D721Med (cell line): ENCODE results near the gene LASP1NB.

Experiments
- DNase-seq: peaks from one replicate; pipeline ENCODE4 v3.0.0; 2011; ENCODE audit warnings: low spot score; ENCODE audit not compliant: insufficient read length
- FAIRE-seq: peaks from 2 replicates; lab custom pipeline; 2011; peaks lifted over from hg19 to GRCh38; lab: Jason Lieb, UNC
- TF ChIP-seq, protein P1 (sequence below): IDR thresholded peaks from 2 replicates; pipeline ENCODE4 v1.5.1; 2012; ENCODE audit warnings: mild to moderate bottlenecking, control low read depth; ENCODE audit not compliant: insufficient read depth; ENCODE audit errors: missing control alignments

Gene LASP1NB

GRCh38 chr17:38892083-38892482 is 33.3 kb upstream of the LASP1NB start:
- DNase-seq, result no peak
- TF ChIP-seq, protein P1, sequence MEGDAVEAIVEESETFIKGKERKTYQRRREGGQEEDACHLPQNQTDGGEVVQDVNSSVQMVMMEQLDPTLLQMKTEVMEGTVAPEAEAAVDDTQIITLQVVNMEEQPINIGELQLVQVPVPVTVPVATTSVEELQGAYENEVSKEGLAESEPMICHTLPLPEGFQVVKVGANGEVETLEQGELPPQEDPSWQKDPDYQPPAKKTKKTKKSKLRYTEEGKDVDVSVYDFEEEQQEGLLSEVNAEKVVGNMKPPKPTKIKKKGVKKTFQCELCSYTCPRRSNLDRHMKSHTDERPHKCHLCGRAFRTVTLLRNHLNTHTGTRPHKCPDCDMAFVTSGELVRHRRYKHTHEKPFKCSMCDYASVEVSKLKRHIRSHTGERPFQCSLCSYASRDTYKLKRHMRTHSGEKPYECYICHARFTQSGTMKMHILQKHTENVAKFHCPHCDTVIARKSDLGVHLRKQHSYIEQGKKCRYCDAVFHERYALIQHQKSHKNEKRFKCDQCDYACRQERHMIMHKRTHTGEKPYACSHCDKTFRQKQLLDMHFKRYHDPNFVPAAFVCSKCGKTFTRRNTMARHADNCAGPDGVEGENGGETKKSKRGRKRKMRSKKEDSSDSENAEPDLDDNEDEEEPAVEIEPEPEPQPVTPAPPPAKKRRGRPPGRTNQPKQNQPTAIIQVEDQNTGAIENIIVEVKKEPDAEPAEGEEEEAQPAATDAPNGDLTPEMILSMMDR, result no peak
- FAIRE-seq, result no peak

DNA sequence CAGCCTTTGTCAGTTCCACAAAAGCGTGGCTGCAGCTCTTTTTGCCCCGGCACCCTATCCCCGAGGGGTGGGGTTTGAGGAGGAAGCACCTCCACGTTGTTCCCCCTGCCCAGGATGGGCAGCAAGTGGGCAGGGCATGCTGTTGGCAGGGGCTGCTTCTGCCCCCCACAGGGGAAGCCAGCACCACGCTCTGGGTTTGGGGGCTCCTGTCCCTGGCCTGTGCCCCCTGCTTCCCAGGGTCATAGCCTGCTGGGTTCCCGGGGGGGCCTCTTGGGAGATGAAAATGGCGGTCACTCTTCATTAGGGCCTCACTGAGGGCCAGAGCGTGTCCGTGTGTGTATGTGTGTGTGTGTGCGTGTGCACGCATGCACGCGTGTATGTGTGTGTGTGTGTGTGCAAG is 32.8 kb upstream of the LASP1NB start:
- DNase-seq (no peak), FAIRE-seq (no peak)
- TF ChIP-seq, protein P1, result no peak

GRCh38 chr17:38893113-38893512 is 32.3 kb upstream of the LASP1NB start:
- DNase-seq, result no peak
- TF ChIP-seq, protein P1, result no peak
- FAIRE-seq, result no peak

DNA sequence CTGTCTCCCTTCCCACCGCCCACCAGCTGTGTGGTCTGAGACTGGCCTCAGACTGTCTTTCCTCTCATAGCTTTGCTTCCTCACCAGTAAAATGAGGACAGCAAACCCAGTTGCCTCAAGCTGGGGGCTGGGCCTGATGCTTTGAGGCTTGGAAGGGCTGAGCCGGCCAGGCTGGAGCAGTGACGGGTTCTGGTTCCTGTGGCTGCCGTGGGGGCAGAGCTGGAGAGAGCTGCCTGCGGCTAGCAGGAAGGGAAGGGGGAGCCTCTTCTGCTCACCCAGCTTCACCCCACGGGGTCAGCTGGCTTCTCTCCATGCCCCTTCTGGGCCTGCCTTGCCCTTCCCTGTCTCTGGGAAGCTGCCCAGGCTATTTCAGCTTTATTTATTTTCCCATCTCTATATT is 31.8 kb upstream of the LASP1NB start:
- TF ChIP-seq, protein P1, result no peak
- DNase-seq (no peak), FAIRE-seq (no peak)

DNA sequence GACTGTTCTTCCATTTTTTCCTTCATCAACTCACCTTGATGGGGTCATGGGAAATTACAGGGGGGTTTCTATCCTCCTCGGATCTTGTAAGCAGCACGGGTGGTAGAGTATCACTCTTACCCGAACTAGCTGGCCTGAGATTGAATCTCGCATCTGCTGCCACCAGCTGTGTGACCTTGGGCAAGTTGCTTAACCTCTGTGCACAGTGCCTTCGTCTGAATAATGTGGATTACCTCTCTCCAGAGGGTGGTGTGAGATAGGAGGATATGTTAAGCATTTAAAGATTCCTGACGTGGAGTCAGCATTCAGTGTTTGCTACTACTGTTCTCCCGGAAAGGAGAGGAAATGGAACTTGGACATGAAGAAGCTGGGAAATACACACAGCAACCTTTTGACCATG is 31.1 kb upstream of the LASP1NB start:
- no peak for FAIRE-seq
- no peak for DNase-seq
- TF ChIP-seq, protein P1, result no peak

GRCh38 chr17:38896346-38896954 is 29.0 kb upstream of the LASP1NB start:
- FAIRE-seq, result no peak
- TF ChIP-seq, protein P1, result no peak
- no peak for DNase-seq

DNA sequence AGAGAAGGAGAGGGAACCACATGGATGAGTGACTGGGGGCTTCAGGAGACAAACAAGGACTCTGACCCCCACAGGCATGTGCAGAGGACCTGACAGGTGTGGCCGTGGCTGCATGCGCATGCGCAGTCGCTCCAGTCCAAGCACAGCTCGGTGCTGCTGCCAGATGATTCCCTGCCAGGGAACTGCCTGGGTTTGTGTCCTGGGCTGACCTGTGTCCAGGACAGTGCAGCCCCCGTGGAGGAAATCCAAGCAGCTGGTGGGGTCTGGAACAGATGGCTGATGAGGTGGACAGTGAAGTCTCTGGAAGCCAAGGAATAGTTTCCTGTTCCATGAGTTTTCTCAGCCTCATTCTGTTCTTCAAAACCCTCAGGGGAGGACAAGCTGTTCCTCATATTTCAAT is 28.2 kb upstream of the LASP1NB start:
- DNase-seq (no peak), FAIRE-seq (no peak)
- TF ChIP-seq, protein P1, result no peak
